Common myeloid progenitor, CD34-positive (primary cell): Measurements from ENCODE around the gene SAP25.
A peak's percentile ranks its signal among the peaks of the same experiment; 100 is the strongest.

ENCODE experiments used
- CTCF ChIA-PET: fragments of 350-600 bp; sonication (Branson Sonifier 250); formaldehyde crosslinking; loops from one replicate; lab custom pipeline; 2021; ENCODE audit warnings: antibody characterized with exemption; lab: Charles Lee
- POLR2A ChIA-PET: fragments of 350-600 bp; sonication (Branson Sonifier 250); formaldehyde crosslinking; loops from one replicate; lab custom pipeline; 2021; ENCODE audit warnings: antibody characterized with exemption; lab: Charles Lee
- DNase-seq, 3 donors: peaks; one replicate each; pipeline versions ENCODE4 v3.0.0 to v3.0.0-alpha.2; 2013
- H3K27ac ChIP-seq, 2 experiments: 1 replicate in 1 of 2; 2 replicates in 1 of 2; pipeline ENCODE4 v1.7.0; 2013; ENCODE audit warnings: inconsistent platforms in 2 of 2, low read length in 2 of 2, mild to moderate bottlenecking in 2 of 2, low read depth in 1 of 2, moderate library complexity in 1 of 2; ENCODE audit not compliant: severe bottlenecking in 2 of 2, insufficient read depth in 1 of 2, poor library complexity in 1 of 2
- H3K27me3 ChIP-seq, 5 experiments: replicated peaks in 2 of 5; 1 replicate in 3 of 5; 2 replicates in 2 of 5; pipeline versions ENCODE4 v1.6.1 to v1.7.0; 2013; ENCODE audit warnings: low read length in 4 of 5, mild to moderate bottlenecking in 2 of 5, moderate library complexity in 2 of 5, inconsistent platforms in 1 of 5; ENCODE audit not compliant: insufficient read depth in 5 of 5, control insufficient read depth in 4 of 5
- H3K36me3 ChIP-seq, 4 experiments: 1 replicate in 2 of 4; 2 replicates in 2 of 4; pipeline versions ENCODE4 v1.6.1 to v1.7.0; 2013; ENCODE audit warnings: low read length in 3 of 4, control low read depth in 1 of 4, mild to moderate bottlenecking in 1 of 4; ENCODE audit not compliant: control insufficient read depth in 4 of 4, insufficient read depth in 4 of 4
- H3K4me1 ChIP-seq, 4 experiments: 1 replicate in 3 of 4; 2 replicates in 1 of 4; pipeline versions ENCODE4 v1.6.1 to v1.7.1; 2013; ENCODE audit warnings: low read length in 3 of 4, mild to moderate bottlenecking in 3 of 4, control low read depth in 1 of 4, inconsistent platforms in 1 of 4, moderate library complexity in 1 of 4; ENCODE audit not compliant: control insufficient read depth in 4 of 4, insufficient read depth in 4 of 4; ENCODE audit errors: control extremely low read depth in 1 of 4
- H3K4me3 ChIP-seq, 7 experiments: 1 replicate in 4 of 7; 2 replicates in 3 of 7; pipeline versions ENCODE4 v1.5.1 to v1.7.0; 2013; ENCODE audit warnings: mild to moderate bottlenecking in 7 of 7, low read length in 6 of 7, moderate library complexity in 6 of 7, inconsistent platforms in 2 of 7, low read depth in 2 of 7, control low read depth in 1 of 7; ENCODE audit not compliant: insufficient read depth in 4 of 7, control insufficient read depth in 1 of 7; ENCODE audit errors: extremely low read depth in 1 of 7
- H3K9me3 ChIP-seq, 5 experiments: 1 replicate in 4 of 5; 2 replicates in 1 of 5; pipeline versions ENCODE4 v1.6.1 to v1.7.1; 2013; ENCODE audit warnings: low read length in 4 of 5, mild to moderate bottlenecking in 2 of 5, inconsistent platforms in 1 of 5, low read depth in 1 of 5, moderate library complexity in 1 of 5; ENCODE audit not compliant: control insufficient read depth in 4 of 5, insufficient read depth in 2 of 5; ENCODE audit errors: control extremely low read depth in 1 of 5
- WGBS: methylation state at CpG from one replicate; pipeline ENCODE4 v1.1.5; 2013; ENCODE audit not compliant: insufficient coverage; 5-methylcytosine and 5-hydroxymethylcytosine counted together

The SAP25 gene

DNA sequence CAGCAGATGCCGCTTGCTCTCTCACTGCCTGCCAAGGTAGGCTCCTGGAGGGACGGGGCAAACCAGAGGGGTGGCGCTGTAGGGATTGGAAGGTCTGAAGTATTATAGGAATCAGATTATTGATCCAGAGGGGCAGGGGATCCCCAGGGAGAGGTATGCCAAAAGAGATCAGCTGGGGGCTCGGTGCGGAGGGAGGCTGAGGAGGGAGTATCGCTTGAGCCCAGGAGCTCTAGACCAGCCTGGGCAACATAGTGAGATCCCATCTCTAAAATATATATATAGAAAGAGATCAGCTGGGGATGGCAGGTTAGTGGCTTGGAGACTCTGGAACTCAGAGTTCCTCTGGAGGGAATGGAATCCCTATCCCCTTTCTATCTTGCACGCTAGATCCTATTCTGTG is 21.5 kb upstream of the SAP25 start:
- Histone ChIP-seq H3K36me3 (no peaks in the 10 kb centered on the region), H3K9me3 (no peaks in the 10 kb centered on the region), H3K4me3 (no peak overlapping the region), H3K27me3 (peaks cover 0 to 1% (median 0%) of the 10 kb centered on the region in 5 experiments), H3K4me1 (peaks cover 0 to 9% (median 3%) of the 10 kb centered on the region in 4 experiments), H3K27ac (no peak overlapping the region)
- ChIA-PET CTCF (interaction anchor here (1.1 to 2.1 kb wide), 2 partner anchors 28 to 111 kb away, joined by 3 to 6 read pairs; partner anchors contain the start of gene POP7), POLR2A (no interaction called here)
- 100% methylated on average over 4 of the region's 7 CpGs for WGBS
- no peak for DNase-seq

DNA sequence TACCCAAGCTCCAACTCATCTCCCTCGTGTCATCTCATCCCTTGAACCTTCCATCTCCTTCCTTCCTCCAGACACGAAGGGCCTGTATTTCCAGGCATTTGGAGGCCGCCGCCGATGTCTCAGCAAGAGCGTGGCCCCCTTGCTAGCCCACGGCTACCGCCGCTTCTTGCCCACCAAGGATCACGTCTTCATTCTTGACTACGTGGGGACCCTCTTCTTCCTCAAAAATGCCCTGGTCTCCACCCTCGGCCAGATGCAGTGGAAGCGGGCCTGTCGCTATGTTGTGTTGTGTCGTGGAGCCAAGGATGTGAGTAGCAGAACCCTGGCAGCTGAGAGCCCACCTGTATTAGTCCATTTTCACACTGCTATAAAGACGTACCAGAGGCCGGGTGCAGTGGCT is 17.9 kb upstream of the SAP25 start:
- no peak for DNase-seq
- Histone ChIP-seq H3K9me3 (no peaks in the 10 kb centered on the region), H3K4me1 (peaks cover 0 to 19% (median 13%) of the 10 kb centered on the region in 4 experiments), H3K27ac (no peak overlapping the region), H3K4me3 (no peak overlapping the region), H3K36me3 (no peaks in the 10 kb centered on the region), H3K27me3 (peaks cover 0 to 4% (median 0%) of the 10 kb centered on the region in 5 experiments)
- WGBS, result 97% methylated on average over 15 of the region's 17 CpGs
- CTCF ChIA-PET, result interaction anchor here (0.7 to 12.6 kb wide), 4 partner anchors 14 to 126 kb away, joined by 3 to 242 read pairs (median 4); no protein-coding TSS in a partner anchor
- POLR2A ChIA-PET, result no interaction called here

DNA sequence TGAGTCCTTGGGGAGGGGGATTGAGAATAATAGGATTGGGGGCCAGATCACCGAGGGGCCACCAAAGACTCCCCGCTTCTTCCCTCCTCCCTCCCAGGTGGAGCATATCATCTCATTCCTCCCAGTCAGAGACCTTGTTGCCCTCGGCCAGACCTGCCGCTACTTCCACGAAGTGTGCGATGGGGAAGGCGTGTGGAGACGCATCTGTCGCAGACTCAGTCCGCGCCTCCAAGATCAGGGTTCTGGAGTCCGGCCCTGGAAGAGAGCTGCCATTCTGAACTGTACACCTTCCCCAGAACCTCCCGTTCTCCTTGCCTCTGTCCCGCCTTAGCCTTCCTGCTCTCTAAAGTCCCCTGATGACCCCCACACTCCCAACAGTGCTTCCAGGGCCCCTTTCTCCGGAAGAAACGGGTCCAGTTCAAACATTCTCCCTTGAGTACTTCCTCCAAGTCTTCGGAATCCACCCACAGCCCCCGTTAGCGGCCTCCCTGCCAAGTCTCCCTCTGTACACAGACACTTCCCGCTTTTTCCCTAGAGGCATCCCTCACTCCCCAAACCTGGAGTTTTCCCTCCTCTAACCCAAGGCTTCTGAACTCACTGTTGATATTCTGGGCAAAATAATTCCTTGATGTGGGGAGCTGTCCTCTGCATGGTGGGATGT is 16.5 kb upstream of the SAP25 start:
- H3K4me1 ChIP-seq, result peaks cover 0 to 24% (median 16%) of the 10 kb centered on the region in 4 experiments
- ChIA-PET CTCF (interaction anchor here (0.8 to 12.6 kb wide), 10 partner anchors 9 to 125 kb away, joined by 3 to 242 read pairs (median 10); partner anchors contain the start of genes MOSPD3 and PCOLCE), POLR2A (no interaction called here)
- peaks cover 0 to 4% (median 0%) of the 10 kb centered on the region in 5 experiments for H3K27me3 ChIP-seq
- H3K36me3 ChIP-seq, result no peaks in the 10 kb centered on the region
- DNase-seq, result no peak
- no peak overlapping the region for H3K27ac ChIP-seq
- 35% methylated on average over 18 of the region's 20 CpGs for WGBS
- H3K9me3 ChIP-seq, result no peaks in the 10 kb centered on the region
- peak overlapping the region in 2 of 7 experiments; percentile 16 to 54 for H3K4me3 ChIP-seq

DNA sequence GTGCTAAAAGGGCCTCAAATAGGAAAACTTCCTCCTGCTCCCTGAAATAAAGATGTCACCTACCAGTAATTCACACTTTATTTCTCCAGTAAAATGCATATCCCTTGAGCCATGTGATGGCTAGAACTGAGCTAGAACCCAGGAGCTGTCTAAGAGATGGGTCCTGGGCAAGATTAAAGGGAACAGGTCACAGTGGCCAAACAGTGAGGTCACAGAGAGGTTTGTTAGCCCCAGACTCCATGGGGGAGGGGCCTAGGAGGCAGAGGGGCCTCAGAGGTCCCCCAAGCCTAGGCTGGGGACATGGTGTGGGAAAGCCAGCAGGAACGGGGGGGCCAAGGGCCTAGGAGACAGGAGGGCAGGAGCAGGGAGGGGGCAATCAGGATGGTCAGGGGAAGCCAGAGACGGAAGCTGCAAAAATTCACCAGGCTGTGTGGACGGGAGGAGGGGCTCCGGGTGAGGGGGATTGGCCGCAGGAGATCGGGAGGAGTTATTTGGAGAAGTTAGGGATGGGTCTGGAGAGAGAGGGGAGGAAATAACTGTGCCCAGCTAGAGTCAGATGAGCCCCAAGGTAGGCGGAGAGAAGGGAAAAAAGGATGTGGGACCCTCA is 15.7 kb upstream of the SAP25 start:
- ChIA-PET POLR2A (interaction anchor here (0.9 to 1.3 kb wide), 2 partner anchors 84 to 161 kb away, joined by 4 to 6 read pairs; partner anchors contain the start of genes GNB2 and ZCWPW1), CTCF (interaction anchor here (0.7 to 12.6 kb wide), 18 partner anchors 9 to 213 kb away, joined by 3 to 242 read pairs (median 5); partner anchors contain the start of genes MOSPD3, PCOLCE and SPACDR)
- peaks cover 0 to 4% (median 0%) of the 10 kb centered on the region in 5 experiments for H3K27me3 ChIP-seq
- H3K4me1 ChIP-seq, result peaks cover 0 to 31% (median 24%) of the 10 kb centered on the region in 4 experiments
- 47% methylated on average over 7 of the region's 7 CpGs for WGBS
- H3K9me3 ChIP-seq, result no peaks in the 10 kb centered on the region
- no peak overlapping the region for H3K4me3 ChIP-seq
- no peak for DNase-seq
- H3K36me3 ChIP-seq, result no peaks in the 10 kb centered on the region
- no peak overlapping the region for H3K27ac ChIP-seq

DNA sequence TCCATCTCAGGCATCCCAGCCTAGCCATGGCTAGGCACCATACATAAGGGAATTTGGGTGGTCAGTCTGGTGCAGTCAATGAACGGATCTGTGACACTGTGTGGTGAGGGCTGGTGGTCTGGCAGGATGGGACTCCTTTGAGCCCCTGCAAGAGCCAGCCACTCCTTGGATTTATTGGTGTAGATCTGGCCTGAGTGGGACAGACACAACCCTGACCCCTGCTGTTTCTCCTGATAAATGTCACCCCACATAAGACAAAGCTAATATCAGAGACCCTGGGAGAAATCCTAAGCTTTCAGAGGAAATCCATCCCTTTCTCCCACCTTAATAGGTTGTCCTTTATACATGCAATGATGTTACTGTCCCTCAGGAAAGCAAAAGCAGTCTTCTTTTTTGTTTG is 14.7 kb upstream of the SAP25 start:
- H3K9me3 ChIP-seq, result no peaks in the 10 kb centered on the region
- POLR2A ChIA-PET, result interaction anchor here (0.9 to 1.3 kb wide), 2 partner anchors 85 to 160 kb away, joined by 4 to 6 read pairs; partner anchors contain the start of genes GNB2 and ZCWPW1
- no CpG with 5 or more reads among the region's 1 CpG for WGBS
- peaks cover 0 to 4% (median 0%) of the 10 kb centered on the region in 5 experiments for H3K27me3 ChIP-seq
- CTCF ChIA-PET, result interaction anchor here (0.7 to 12.6 kb wide), 24 partner anchors 10 to 214 kb away, joined by 3 to 242 read pairs (median 4); partner anchors contain the start of genes MOSPD3, PCOLCE and SPACDR
- no peak overlapping the region for H3K4me3 ChIP-seq
- peak; percentile 50 to 65 (median 54) for DNase-seq
- H3K36me3 ChIP-seq, result no peaks in the 10 kb centered on the region
- H3K4me1 ChIP-seq, result peaks cover 0 to 40% (median 32%) of the 10 kb centered on the region in 4 experiments
- H3K27ac ChIP-seq, result no peak overlapping the region

DNA sequence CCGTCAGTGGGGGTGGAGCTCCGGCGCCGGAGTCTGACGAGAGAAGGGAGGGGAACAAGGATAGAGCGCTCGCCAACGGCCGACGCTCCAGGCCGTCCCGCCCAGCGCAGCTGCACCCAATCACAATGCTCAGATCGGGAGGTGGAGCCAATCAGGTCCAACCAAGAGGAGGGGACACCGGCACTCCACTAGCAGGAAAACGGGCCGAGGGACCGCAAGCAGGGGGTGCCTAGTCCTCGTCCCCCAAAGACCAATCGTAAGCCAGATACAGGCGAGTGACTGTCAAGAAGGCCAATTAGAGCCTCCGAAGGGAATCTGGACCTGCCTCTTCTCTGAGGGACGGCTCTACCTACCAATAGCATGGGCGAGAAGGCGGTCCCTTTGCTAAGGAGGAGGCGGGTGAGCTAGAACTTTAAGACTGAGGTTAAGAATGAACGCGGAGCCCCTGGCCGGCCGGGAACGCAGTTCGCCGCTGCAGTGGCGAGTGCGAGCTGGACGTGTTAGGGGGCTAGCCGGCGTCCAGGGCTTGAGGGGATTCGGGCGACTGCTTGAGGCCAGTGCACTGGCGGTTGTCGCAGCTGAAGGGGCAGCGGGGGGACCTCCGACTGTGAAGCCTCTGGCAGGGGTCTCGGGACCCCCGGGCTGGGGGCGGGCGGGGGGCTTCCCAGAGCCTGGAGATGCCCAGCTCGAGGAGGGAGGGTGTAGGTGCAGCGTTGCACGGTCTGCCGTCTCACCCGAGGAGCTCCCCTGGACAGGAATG is 12.7 kb upstream of the SAP25 start, which contains the start of gene FBXO24:
FBXO24 (plus strand) TSS at position 63 of the 760 bp plus-strand sequence; CDS start at position 361, 298 bp downstream.
- Histone ChIP-seq H3K4me1 (peaks cover 6 to 60% (median 51%) of the 10 kb centered on the region in 4 experiments), H3K36me3 (peaks cover 2 to 15% (median 8%) of the 10 kb centered on the region in 4 experiments), H3K9me3 (no peaks in the 10 kb centered on the region), H3K27ac (peak within 1 kb of the TSS; percentile 78 to 94), H3K4me3 (peak within 1 kb of the TSS; percentile 94 to 96 (median 95)), H3K27me3 (peaks cover 0 to 4% (median 0%) of the 10 kb centered on the region in 5 experiments)
- ChIA-PET POLR2A (interaction anchor here (0.8 to 3.8 kb wide), 7 partner anchors 9 to 157 kb away, joined by 3 to 34 read pairs (median 4); partner anchors contain the start of genes MEPCE, POP7 and ZCWPW1), CTCF (interaction anchor here (1.0 to 12.6 kb wide), 18 partner anchors 10 to 131 kb away, joined by 3 to 242 read pairs (median 4); partner anchors contain the start of genes MOSPD3 and PCOLCE)
- 0% methylated on average over 48 of the region's 53 CpGs for WGBS
- DNase-seq, result peak; percentile 100
